GM12864 (cell line): ENCODE results near the gene DBNL.
A peak's percentile ranks its signal among the peaks of the same experiment; 100 is the strongest.

Experiments
- DNase-seq: peaks from one replicate; pipeline ENCODE4 v3.0.0-alpha.2; 2011; ENCODE audit warnings: low read depth
- H3K4me3 ChIP-seq: 2 replicates; pipeline ENCODE4 v1.5.1; 2011; ENCODE audit warnings: mild to moderate bottlenecking, low read depth, low read length, control low read depth
- CTCF ChIP-seq: IDR thresholded peaks from 2 replicates; pipeline ENCODE4 v1.5.1; 2011; ENCODE audit warnings: low read depth, mild to moderate bottlenecking, moderate library complexity, low read length, control low read depth, inconsistent platforms; ENCODE audit errors: missing control alignments

Gene DBNL

DNA sequence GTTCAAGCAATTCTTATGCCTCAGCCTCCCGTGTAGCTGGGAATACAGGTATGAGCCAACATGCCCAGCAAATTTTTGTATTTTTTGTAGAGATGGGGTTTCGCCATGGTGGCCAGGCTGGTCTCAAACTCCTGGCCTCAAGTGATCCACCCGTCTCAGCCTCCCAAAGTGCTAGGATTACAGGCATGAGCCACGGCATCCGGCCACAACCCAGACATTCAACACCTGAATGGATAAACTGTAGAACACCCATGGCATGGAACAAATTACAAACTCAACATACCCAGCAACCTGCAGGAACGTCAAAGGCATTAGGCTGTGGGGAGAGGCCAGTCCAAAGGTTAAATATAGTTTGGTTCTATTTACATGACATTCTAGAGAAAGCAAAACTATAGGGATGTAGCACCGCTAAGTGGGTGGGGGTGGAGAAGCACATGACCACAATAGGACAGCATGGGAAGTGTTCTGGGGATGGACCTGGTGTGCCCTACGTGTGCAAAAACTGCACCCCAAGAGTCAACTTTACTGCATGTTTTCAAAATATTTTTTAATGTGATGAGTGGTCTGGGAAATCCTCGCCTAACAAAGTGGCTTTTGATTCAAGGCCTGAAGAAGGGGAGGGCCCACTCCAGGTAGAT lies 27.3 kb downstream of the DBNL start:
- no peak for DNase-seq
- H3K4me3 ChIP-seq: no peak overlapping the region
- TF ChIP-seq CTCF: no peak

GRCh38 chr7:44072364-44073231 lies 28.1 kb downstream of the DBNL start:
- peak; percentile 64 for TF ChIP-seq CTCF
- no peak overlapping the region for H3K4me3 ChIP-seq
- no peak for DNase-seq

DNA sequence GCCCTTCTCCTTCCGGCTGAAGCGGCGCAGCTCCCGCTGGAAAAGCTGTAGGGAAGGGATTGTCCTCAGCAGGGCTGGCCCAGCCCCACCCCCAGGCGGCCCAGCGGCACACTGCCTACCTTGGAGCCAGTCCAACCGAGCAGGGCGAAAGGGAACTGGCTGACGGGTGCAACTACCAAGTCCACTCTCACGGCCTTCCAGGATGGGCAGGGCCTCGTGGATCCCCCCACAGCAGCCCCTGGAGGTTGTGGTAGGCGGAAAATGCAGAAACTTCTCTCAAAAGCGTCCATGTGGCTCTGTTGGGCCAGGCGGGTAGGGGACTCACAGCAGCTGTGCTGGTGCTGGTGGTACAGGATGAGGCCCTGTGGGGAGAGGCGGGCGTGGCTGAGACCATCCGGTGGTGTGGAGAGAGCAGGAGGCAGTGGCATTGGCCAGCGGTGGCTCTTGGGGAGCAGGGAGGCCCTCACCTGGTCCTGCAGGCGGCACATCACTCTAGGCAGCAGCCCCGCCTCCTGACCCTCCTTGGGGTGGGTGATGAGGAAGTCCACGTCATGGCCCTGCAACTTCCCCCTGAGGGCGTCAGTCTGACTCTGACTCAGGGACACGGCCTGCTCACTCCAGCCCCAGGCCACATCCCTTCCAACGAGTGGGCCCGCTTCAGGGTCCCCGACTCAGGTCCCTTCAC lies 29.3 kb downstream of the DBNL start:
- TF ChIP-seq CTCF: no peak
- no peak overlapping the region for H3K4me3 ChIP-seq
- DNase-seq: no peak

DNA sequence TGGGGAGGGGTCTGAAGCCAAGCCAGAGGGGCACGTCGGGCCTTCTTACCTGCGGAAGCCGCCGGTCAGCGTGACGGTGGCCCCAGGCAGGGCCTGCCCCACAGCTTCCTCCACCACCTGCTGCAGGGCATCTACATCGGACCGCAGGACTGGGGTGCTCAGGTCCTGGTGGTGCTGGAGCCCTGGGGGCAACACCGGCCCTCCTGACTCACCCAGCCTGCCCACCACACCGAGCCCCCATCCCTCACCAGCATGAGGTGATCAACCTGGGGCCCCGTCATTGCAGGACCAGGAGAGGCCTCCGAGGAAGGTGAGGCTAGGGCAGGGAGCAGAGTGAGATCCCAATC lies 29.8 kb downstream of the DBNL start:
- TF ChIP-seq CTCF: no peak
- no peak for DNase-seq
- H3K4me3 ChIP-seq: no peak overlapping the region; the same call in 1 of the 2 replicates

DNA sequence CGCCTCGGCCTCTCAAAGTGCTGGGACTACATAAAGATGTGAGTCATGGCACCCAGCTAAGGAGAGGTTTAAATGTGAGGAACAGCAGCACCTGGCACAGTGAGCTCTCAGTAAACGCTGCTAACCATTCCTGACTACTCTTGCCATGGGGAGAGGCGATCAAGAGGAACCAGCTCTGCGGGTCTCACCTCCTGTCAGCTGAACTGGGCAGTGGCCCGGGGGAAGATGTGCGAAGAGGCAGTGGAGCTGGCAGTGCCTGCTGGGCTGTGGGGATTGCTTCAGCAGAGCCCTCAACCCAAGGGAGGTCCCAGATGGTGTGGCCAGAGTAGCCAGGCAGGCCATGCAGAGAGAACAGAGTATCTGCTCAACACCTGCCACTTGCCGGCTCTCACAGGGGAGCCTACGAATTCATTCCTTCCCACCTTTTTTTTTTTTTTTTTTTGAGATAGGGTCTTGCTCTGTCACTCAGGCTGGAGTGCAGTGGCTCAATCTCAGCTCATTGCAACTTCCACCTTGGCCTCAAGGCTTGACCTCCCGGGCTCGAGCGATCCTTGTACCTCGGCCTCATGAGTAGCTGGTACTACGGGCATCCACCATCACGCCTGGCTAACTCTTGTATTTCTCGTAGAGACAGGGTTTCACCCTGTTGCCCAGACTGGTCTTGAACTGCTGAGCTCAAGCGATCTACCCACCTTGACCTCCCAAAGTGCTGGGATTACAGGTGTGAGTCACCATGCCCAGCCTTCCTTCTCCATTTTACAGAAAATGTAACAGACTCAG lies 31.0 kb downstream of the DBNL start:
- TF ChIP-seq CTCF: no peak
- DNase-seq: no peak
- H3K4me3 ChIP-seq: no peak overlapping the region

DNA sequence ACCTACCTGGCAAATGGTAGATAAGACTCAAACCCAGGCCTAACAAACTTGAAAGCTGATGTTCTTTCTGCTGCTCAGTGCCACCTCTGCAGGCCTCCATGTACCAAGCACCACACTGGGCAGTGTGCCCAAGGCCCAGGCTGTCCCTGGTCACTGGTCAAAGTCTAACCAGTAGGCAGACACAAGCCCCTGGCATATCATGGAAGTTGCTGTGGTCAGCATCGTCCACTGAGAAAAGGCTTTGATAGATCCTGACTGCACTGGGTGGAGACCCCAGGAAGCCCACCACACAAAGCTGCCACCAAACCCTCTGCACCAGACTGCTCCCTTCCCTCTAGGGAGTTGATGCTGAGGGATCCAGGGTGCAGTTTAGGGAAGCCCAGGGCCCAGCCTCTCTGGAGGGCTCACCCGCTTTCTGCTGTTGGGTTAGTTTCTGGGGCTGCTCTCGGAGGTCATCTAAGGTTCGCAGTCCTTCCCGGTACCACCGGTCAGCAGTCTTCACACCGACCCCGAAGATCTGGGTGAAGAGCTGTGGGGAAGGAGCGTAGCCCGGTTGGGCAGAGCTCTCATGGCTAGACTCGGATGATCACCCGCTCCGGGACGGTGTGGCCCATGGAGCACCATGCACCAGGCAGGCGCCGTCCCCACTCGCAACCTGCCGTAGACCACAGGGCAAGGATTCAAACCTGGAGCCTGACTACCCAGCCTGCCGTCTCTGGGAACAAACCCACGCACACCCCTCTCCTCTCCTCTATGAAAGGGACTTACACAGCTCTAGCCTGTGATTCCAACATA lies 31.8 kb downstream of the DBNL start:
- no peak overlapping the region for H3K4me3 ChIP-seq
- DNase-seq: no peak
- no peak for TF ChIP-seq CTCF
